Liver (tissue), 3 donors: ENCODE measurements around the gene P2RX5.

Experiments used
- CTCF ChIP-seq: fragments of 150-350 bp; IDR thresholded peaks from 2 replicates; pipeline ENCODE4 v1.5.1; 2017; ENCODE audit warnings: improper control_type of control experiment, low read depth, low read length; ENCODE audit not compliant: missing input control
- MAX ChIP-seq: IDR thresholded peaks from 2 replicates; pipeline ENCODE4 v1.6.1; 2016; ENCODE audit warnings: antibody characterized with exemption
- RAD21 ChIP-seq, 2 donors: IDR thresholded peaks; 2 replicates each; pipeline ENCODE4 v1.6.1; 2016; ENCODE audit warnings: antibody characterized with exemption in 2 of 2, mild to moderate bottlenecking in 2 of 2
- donor health status: healthy.
- donor health status: healthy.

- TF ChIP-seq MAX (no peak), CTCF (no peak), RAD21 (IDR thresholded peaks at IDR 0.05) (no peak)
Observed at GRCh38 chr17:3627769-3628167, 68.2 kb downstream of the P2RX5 start.
